ENCODE measurements around the gene TSC22D2.

Gene TSC22D2

GRCh38 chr3:150434234-150434633 lies 26.1 kb downstream of the TSC22D2 start:
- no peak for DNase-seq (ENCODE audit: low read depth, low spot score)
- H3K4me3 ChIP-seq (ENCODE audit: low read length): no peak overlapping the region

GRCh38 chr3:150436161-150436560 lies 28.1 kb downstream of the TSC22D2 start:
- DNase-seq (ENCODE audit: low read depth, low spot score): no peak
- H3K4me3 ChIP-seq (ENCODE audit: low read length): no peak overlapping the region

- DNase-seq (ENCODE audit: low read depth, low spot score): no peak
- H3K4me3 ChIP-seq (ENCODE audit: low read length): no peak overlapping the region
Measured at GRCh38 chr3:150439657-150440056, 31.6 kb downstream of the TSC22D2 start.

- DNase-seq (ENCODE audit: low read depth, low spot score): no peak
- H3K4me3 ChIP-seq (ENCODE audit: low read length): no peak overlapping the region
Measured at GRCh38 chr3:150443331-150443741, 35.2 kb downstream of the TSC22D2 start.

GRCh38 chr3:150444371-150444770 lies 36.3 kb downstream of the TSC22D2 start:
- H3K4me3 ChIP-seq (ENCODE audit: low read length): no peak overlapping the region
- DNase-seq (ENCODE audit: low read depth, low spot score): no peak

GRCh38 chr3:150446470-150446977 lies 38.4 kb downstream of the TSC22D2 start:
- no peak for DNase-seq (ENCODE audit: low read depth, low spot score)
- no peak overlapping the region for H3K4me3 ChIP-seq (ENCODE audit: low read length)

GRCh38 chr3:150447084-150447483 lies 39.0 kb downstream of the TSC22D2 start:
- no peak for DNase-seq (ENCODE audit: low read depth, low spot score)
- H3K4me3 ChIP-seq (ENCODE audit: low read length): no peak overlapping the region

GRCh38 chr3:150447631-150448465 lies 39.8 kb downstream of the TSC22D2 start:
- H3K4me3 ChIP-seq (ENCODE audit: low read length): no peak overlapping the region
- DNase-seq (ENCODE audit: low read depth, low spot score): no peak

- DNase-seq (ENCODE audit: low read depth, low spot score): no peak
- no peak overlapping the region for H3K4me3 ChIP-seq (ENCODE audit: low read length)
Measured at GRCh38 chr3:150449169-150449721, 41.1 kb downstream of the TSC22D2 start.

GRCh38 chr3:150450916-150451315 lies 42.8 kb downstream of the TSC22D2 start:
- DNase-seq (ENCODE audit: low read depth, low spot score): no peak
- no peak overlapping the region for H3K4me3 ChIP-seq (ENCODE audit: low read length)

GRCh38 chr3:150451329-150452048 lies 43.4 kb downstream of the TSC22D2 start:
- no peak overlapping the region for H3K4me3 ChIP-seq (ENCODE audit: low read length)
- no peak for DNase-seq (ENCODE audit: low read depth, low spot score)

- DNase-seq (ENCODE audit: low read depth, low spot score): no peak
- no peak overlapping the region for H3K4me3 ChIP-seq (ENCODE audit: low read length)
Measured at GRCh38 chr3:150453353-150453752, 45.3 kb downstream of the TSC22D2 start.

GRCh38 chr3:150454085-150454484 lies 46.0 kb downstream of the TSC22D2 start:
- H3K4me3 ChIP-seq (ENCODE audit: low read length): no peak overlapping the region
- no peak for DNase-seq (ENCODE audit: low read depth, low spot score)

- DNase-seq (ENCODE audit: low read depth, low spot score): no peak
- no peak overlapping the region for H3K4me3 ChIP-seq (ENCODE audit: low read length)
Measured at GRCh38 chr3:150454622-150455021, 46.5 kb downstream of the TSC22D2 start.

- no peak overlapping the region for H3K4me3 ChIP-seq (ENCODE audit: low read length)
- DNase-seq (ENCODE audit: low read depth, low spot score): no peak
Measured at GRCh38 chr3:150455341-150455740, 47.2 kb downstream of the TSC22D2 start.

- DNase-seq (ENCODE audit: low read depth, low spot score): no peak
- H3K4me3 ChIP-seq (ENCODE audit: low read length): no peak overlapping the region
Measured at GRCh38 chr3:150458001-150458400, 49.9 kb downstream of the TSC22D2 start.

GRCh38 chr3:150460484-150460883 lies 52.4 kb downstream of the TSC22D2 start:
- no peak overlapping the region for H3K4me3 ChIP-seq (ENCODE audit: low read length)
- DNase-seq (ENCODE audit: low read depth, low spot score): no peak

GRCh38 chr3:150461399-150461798 lies 53.3 kb downstream of the TSC22D2 start:
- no peak for DNase-seq (ENCODE audit: low read depth, low spot score)
- no peak overlapping the region for H3K4me3 ChIP-seq (ENCODE audit: low read length)

GRCh38 chr3:150462108-150462507 lies 54.0 kb downstream of the TSC22D2 start:
- H3K4me3 ChIP-seq (ENCODE audit: low read length): no peak overlapping the region
- no peak for DNase-seq (ENCODE audit: low read depth, low spot score)

- no peak overlapping the region for H3K4me3 ChIP-seq (ENCODE audit: low read length)
- no peak for DNase-seq (ENCODE audit: low read depth, low spot score)
Measured at GRCh38 chr3:150464684-150465083, 56.6 kb downstream of the TSC22D2 start.
